HepG2 (cell line): Measurements from ENCODE around the gene MYORG. TPM values are rescaled to one million over a fixed set of nuclear protein-coding genes. Genes with fewer than 3 reads are reported as not detected.

Source experiments
- HNF1A ChIP-seq, 2 experiments: sonication (generic) in 1 of 2; formaldehyde crosslinking in 1 of 2; IDR thresholded peaks; 2 replicates each; pipeline versions ENCODE4 v1.4.0 to v1.6.1; 2016 to 2020; ENCODE audit warnings: borderline replicate concordance in 1 of 2, low read depth in 1 of 2, mild to moderate bottlenecking in 1 of 2, missing genetic modification reagents in 1 of 2
- KLF16 ChIP-seq, 2 experiments: sonication (generic) in 1 of 2; formaldehyde crosslinking in 1 of 2; IDR thresholded peaks; 2 replicates each; pipeline versions ENCODE4 v1.6.1 to v1.8.0; 2016 to 2023; ENCODE audit warnings: missing genetic modification reagents in 2 of 2, missing compliant biosample characterization in 1 of 2
- NFE2 ChIP-seq: sonication (generic); formaldehyde crosslinking; IDR thresholded peaks from 2 replicates; pipeline ENCODE4 v1.4.0; 2020; ENCODE audit warnings: missing genetic modification reagents
- NFE2L1 ChIP-seq: sonication (generic); formaldehyde crosslinking; IDR thresholded peaks from 2 replicates; pipeline ENCODE4 v1.4.0; 2020; ENCODE audit warnings: missing genetic modification reagents, mild to moderate bottlenecking, borderline replicate concordance
- SNAPC4 ChIP-seq: sonication (generic); formaldehyde crosslinking; IDR thresholded peaks from 2 replicates; pipeline ENCODE4 v1.4.0; 2020; ENCODE audit warnings: mild to moderate bottlenecking, missing genetic modification reagents
- THAP7 ChIP-seq: sonication (generic); formaldehyde crosslinking; IDR thresholded peaks from 2 replicates; pipeline ENCODE4 v1.8.1; 2023; ENCODE audit warnings: mild to moderate bottlenecking, missing genetic modification reagents
- TP53 ChIP-seq: sonication (generic); formaldehyde crosslinking; conservative IDR thresholded peaks from 2 replicates; pipeline ENCODE4 v1.4.0; 2020; ENCODE audit warnings: missing genetic modification reagents
- ZFP90 ChIP-seq: sonication (generic); formaldehyde crosslinking; IDR thresholded peaks from 2 replicates; pipeline ENCODE4 v1.8.0; 2022; ENCODE audit warnings: missing genetic modification reagents, mild to moderate bottlenecking, inconsistent platforms, borderline replicate concordance
- ZMAT3 ChIP-seq: sonication (generic); formaldehyde crosslinking; conservative IDR thresholded peaks from 2 replicates; pipeline ENCODE4 v1.7.0; 2021; ENCODE audit warnings: missing genetic modification reagents
- ZNF136 ChIP-seq: sonication (generic); formaldehyde crosslinking; IDR thresholded peaks from 2 replicates; pipeline ENCODE4 v1.8.1; 2022; ENCODE audit warnings: low read depth, mild to moderate bottlenecking, moderate library complexity, missing genetic modification reagents
- ZNF234 ChIP-seq: sonication (generic); formaldehyde crosslinking; conservative IDR thresholded peaks from 2 replicates; pipeline ENCODE4 v1.5.1; 2020; ENCODE audit warnings: mild to moderate bottlenecking, missing genetic modification reagents
- ZNF260 ChIP-seq: sonication (generic); formaldehyde crosslinking; IDR thresholded peaks from 2 replicates; pipeline ENCODE4 v1.4.0; 2020; ENCODE audit warnings: missing genetic modification reagents, low read depth, mild to moderate bottlenecking, borderline replicate concordance
- ZNF292 ChIP-seq: sonication (generic); formaldehyde crosslinking; IDR thresholded peaks from 2 replicates; pipeline ENCODE4 v1.8.1; 2022; ENCODE audit warnings: mild to moderate bottlenecking, low read depth, missing genetic modification reagents, borderline replicate concordance
- ZNF335 ChIP-seq: sonication (generic); formaldehyde crosslinking; IDR thresholded peaks from 2 replicates; pipeline ENCODE4 v1.4.0; 2020; ENCODE audit warnings: missing genetic modification reagents
- ZNF839 ChIP-seq: sonication (generic); formaldehyde crosslinking; IDR thresholded peaks from 2 replicates; pipeline ENCODE4 v1.4.0; 2020; ENCODE audit warnings: missing genetic modification reagents, mild to moderate bottlenecking, borderline replicate concordance
- polyA plus RNA-seq, 8 experiments: library from polyadenylated mRNA; depleted of rRNA in 3 of 8; stranded (reverse) in 7 of 8; unstranded in 1 of 8; fragments of >200 nt; fragmentation: Illumina TruSeq in 4 of 8; extraction: Trizol in 4 of 8; gene quantifications; 2 replicates each; pipeline versions ENCODE4 v1.2.1 to v1.2.3, GENCODE V29; 2011 to 2016; ENCODE audit warnings: low read depth in 4 of 8, missing spikeins in 1 of 8, mixed read lengths in 1 of 8; ENCODE audit not compliant: insufficient read depth in 1 of 8
- total RNA-seq, 5 experiments: library from RNA; depleted of rRNA; stranded (reverse); fragments of >200 nt; fragmentation: Illumina TruSeq; extraction: Trizol; gene quantifications; 2 replicates each; pipeline ENCODE4 v1.2.3, GENCODE V29; 2016; ENCODE audit warnings: low read depth in 1 of 5
- TF ChIP-seq, protein P1 (sequence below): IDR thresholded peaks from 2 replicates; pipeline ENCODE4 v1.6.1; 2016; ENCODE audit warnings: missing biosample characterization, missing genetic modification reagents, low read depth

Gene MYORG
- total and polyA plus RNA-seq, 2 of the 13 experiments (the other 11 are each of a cell fraction or from before 2014, with no cell fraction given): 11.1 to 22.4 TPM

DNA sequence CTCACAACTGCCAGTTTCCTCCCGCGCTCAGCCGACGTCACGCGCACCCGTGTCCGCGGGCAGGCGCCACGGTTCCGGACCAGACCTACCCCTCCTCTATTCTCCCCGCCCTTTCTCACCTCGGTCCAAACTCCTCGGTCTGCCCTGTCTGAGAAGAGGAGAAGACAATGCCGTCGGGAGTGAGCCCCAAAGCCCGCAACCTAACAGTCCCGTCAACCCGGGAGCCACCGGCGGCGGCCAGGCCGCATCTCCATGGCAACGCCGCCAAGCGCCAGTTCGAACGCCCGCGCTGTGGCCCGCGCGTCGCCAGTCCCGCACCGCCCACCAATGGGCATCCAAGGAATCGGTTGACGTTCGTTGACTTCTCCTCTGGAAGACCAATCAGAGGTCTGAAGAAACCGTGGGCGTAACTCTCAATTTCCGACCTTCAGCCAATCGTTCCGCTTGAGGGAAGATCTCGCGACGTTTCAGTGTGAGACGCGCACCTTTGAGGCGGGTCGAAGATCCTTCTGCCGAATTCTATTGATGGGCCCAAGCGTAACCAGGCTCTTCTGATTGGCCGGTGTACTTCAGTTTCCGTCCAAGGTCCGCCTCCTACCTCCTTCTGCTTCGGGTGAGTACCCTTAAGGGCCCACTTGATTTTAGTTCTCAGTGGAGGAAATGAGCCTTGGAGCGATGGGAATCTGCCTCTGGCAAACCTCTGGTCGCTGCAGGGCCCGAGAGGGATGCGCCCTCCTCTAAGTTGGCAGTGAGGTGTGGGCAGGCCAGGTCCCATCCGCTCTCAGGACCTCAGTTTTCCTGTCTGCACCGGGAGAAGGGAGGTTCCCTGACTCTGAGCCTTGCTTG lies 47.5 kb downstream of the MYORG start, which contains the start of the genes KIF24 and NUDT2 (continued):
- no peak for TF ChIP-seq ZNF234 (CRISPR knock-in tag)
- TF ChIP-seq NFE2L1 (CRISPR knock-in tag): no peak
- TF ChIP-seq ZNF292 (CRISPR knock-in tag): no peak
- no peak for TF ChIP-seq NFE2 (CRISPR knock-in tag)
- 0 out of 2 replicates have a peak, but pooled peaks have one; percentile 18 for TF ChIP-seq ZNF839 (CRISPR knock-in tag)
- no peak for TF ChIP-seq ZNF136 (CRISPR knock-in tag)
- TF ChIP-seq KLF16 (CRISPR knock-in tag; IDR thresholded peaks at IDR 0.05): peak in 1 of 2 experiments; percentile 68; a peak in 2 of 4 replicates
- TF ChIP-seq TP53 (CRISPR knock-in tag): no peak
- TF ChIP-seq SNAPC4: no peak
- TF ChIP-seq, protein P1, sequence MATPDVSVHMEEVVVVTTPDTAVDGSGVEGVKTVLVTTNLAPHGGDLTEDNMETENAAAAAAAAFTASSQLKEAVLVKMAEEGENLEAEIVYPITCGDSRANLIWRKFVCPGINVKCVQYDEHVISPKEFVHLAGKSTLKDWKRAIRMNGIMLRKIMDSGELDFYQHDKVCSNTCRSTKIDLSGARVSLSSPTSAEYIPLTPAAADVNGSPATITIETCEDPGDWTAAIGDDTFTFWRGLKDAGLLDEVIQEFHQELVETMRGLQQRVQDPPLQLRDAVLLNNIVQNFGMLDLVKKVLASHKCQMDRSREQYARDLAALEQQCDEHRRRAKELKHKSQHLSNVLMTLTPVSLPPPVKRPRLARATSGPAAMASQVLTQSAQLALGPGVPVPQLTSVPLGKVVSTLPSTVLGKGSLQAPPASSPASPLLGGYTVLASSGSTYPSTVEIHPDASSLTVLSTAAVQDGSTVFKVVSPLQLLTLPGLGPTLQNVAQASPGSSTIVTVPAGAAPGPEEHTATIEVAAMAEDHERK: peak; percentile 59; the same call in 1 of the 2 replicates
- TF ChIP-seq THAP7 (CRISPR knock-in tag): no peak
- no peak for TF ChIP-seq ZMAT3 (CRISPR knock-in tag)
- no peak for TF ChIP-seq HNF1A (IDR thresholded peaks at IDR 0.05; ENCODE audit: low read depth)
- TF ChIP-seq HNF1A (CRISPR knock-in tag; IDR thresholded peaks at IDR 0.05; ENCODE audit: borderline replicate concordance): peak; percentile 35; the same call in 1 of the 2 replicates
- TF ChIP-seq ZNF260 (CRISPR knock-in tag): no peak
- peak; percentile 47; the same call in 1 of the 2 replicates for TF ChIP-seq ZFP90 (CRISPR knock-in tag)
- no peak for TF ChIP-seq ZNF335 (CRISPR knock-in tag)
